A549 (cell line): ENCODE data around the gene PCDHGB2. TPM values are rescaled to one million over a fixed set of nuclear protein-coding genes. Genes with fewer than 3 reads are reported as not detected.
"Not testable (repeated sequence)": the region's sequence is repeated elsewhere in the genome, so short reads cannot be mapped to it uniquely, and the experiment has no call there.

Experiments
- ATAC-seq, 2 experiments: fragments of 200-7000 bp in 1 of 2; fragments of >200 bp in 1 of 2; cut with Nextera tagmentation in 1 of 2; cut with Tn5 transposase in 1 of 2; 3 replicates each; pipeline versions ENCODE4 v1.8.0 to v1.9.1; 2018 to 2020; ENCODE audit warnings: mild to moderate bottlenecking in 1 of 2, moderate library complexity in 1 of 2
- CTCF ChIA-PET: fragments of 300-600 bp; sonication (Branson Sonifier 250); formaldehyde crosslinking; extraction: SDS; loops from one replicate; lab custom pipeline; 2021; ENCODE audit warnings: antibody characterized with exemption, inconsistent platforms; lab: Yijun Ruan, JAX
- POLR2A ChIA-PET: fragments of 350-600 bp; formaldehyde crosslinking; extraction: SDS; loops from one replicate; lab custom pipeline; 2021; ENCODE audit warnings: antibody characterized with exemption, inconsistent platforms; lab: Yijun Ruan, JAX
- DNase-seq, 2 experiments: peaks; one replicate each; pipeline versions ENCODE4 v3.0.0 to v3.0.0-alpha.2; 2011 to 2016; ENCODE audit warnings: low read depth in 1 of 2, low spot score in 1 of 2
- FAIRE-seq: peaks from 2 replicates; lab custom pipeline; 2011; peaks lifted over from hg19 to GRCh38; lab: Jason Lieb, UNC
- H3K27ac ChIP-seq, 2 experiments: fragments of >200 bp; sonication (Bioruptor Twin); formaldehyde crosslinking; 3 replicates each; pipeline ENCODE4 v1.5.1; 2016 to 2017
- H3K4me1 ChIP-seq: fragments of >200 bp; sonication (Bioruptor Twin); formaldehyde crosslinking; 3 replicates; pipeline ENCODE4 v1.6.1; 2016
- H3K4me2 ChIP-seq: fragments of >200 bp; sonication (Bioruptor Twin); formaldehyde crosslinking; 3 replicates; pipeline ENCODE4 v1.6.1; 2016
- H3K4me3 ChIP-seq: fragments of >200 bp; sonication (Bioruptor Twin); formaldehyde crosslinking; 3 replicates; pipeline ENCODE4 v1.5.1; 2016
- H3K9me3 ChIP-seq: fragments of >200 bp; sonication (Bioruptor Twin); formaldehyde crosslinking; 3 replicates; pipeline ENCODE4 v1.6.1; 2016
- BCL3 ChIP-seq: fragments of >200 bp; sonication (Bioruptor Twin); formaldehyde crosslinking; IDR thresholded peaks from 3 replicates; pipeline ENCODE4 v1.6.1; 2016
- CBX2 ChIP-seq: fragments of 200-600 bp; sonication (generic); IDR thresholded peaks from 2 replicates; pipeline ENCODE4 v1.6.1; 2016; ENCODE audit warnings: low read depth, mild to moderate bottlenecking, borderline replicate concordance
- CBX8 ChIP-seq: fragments of 200-600 bp; sonication (generic); IDR thresholded peaks from 2 replicates; pipeline ENCODE4 v1.6.1; 2016
- CEBPB ChIP-seq, 2 experiments: fragments of >200 bp in 1 of 2; sonication (Bioruptor Twin) in 1 of 2; formaldehyde crosslinking in 1 of 2; IDR thresholded peaks; 2 replicates each; pipeline ENCODE4 v1.6.1; 2012 to 2016
- CHD4 ChIP-seq: fragments of 200-600 bp; sonication (generic); IDR thresholded peaks from 2 replicates; pipeline ENCODE4 v1.6.1; 2016; ENCODE audit warnings: antibody characterized with exemption, mild to moderate bottlenecking, borderline replicate concordance
- ELK1 ChIP-seq: fragments of 150-350 bp; IDR thresholded peaks from 2 replicates; pipeline ENCODE4 v1.6.1; 2014; ENCODE audit warnings: low read depth, mild to moderate bottlenecking, low read length
- HOXA7 ChIP-seq: fragments of 250-450 bp; sonication (Bioruptor Pico); IDR thresholded peaks from 2 replicates; pipeline ENCODE4 v1.5.0; 2020; ENCODE audit warnings: mild to moderate bottlenecking, moderate library complexity
- HOXB5 ChIP-seq: fragments of 250-450 bp; sonication (Bioruptor Pico); IDR thresholded peaks from 2 replicates; pipeline ENCODE4 v1.5.0; 2020; ENCODE audit warnings: mild to moderate bottlenecking, moderate library complexity
- JUNB ChIP-seq: fragments of >200 bp; sonication (Bioruptor Twin); formaldehyde crosslinking; IDR thresholded peaks from 2 replicates; pipeline ENCODE4 v1.6.1; 2016
- MAFK ChIP-seq: fragments of 450-650 bp; IDR thresholded peaks from 2 replicates; pipeline ENCODE4 v1.6.1; 2014; ENCODE audit not compliant: partially characterized antibody
- MAX ChIP-seq: IDR thresholded peaks from 2 replicates; pipeline ENCODE4 v1.6.1; 2012
- NR3C1 ChIP-seq: fragments of >200 bp; sonication (Bioruptor Twin); formaldehyde crosslinking; IDR thresholded peaks from 3 replicates; pipeline ENCODE4 v1.6.1; 2017
- POLR2A ChIP-seq: IDR thresholded peaks from 2 replicates; pipeline ENCODE4 v1.6.1; 2012; ENCODE audit warnings: mild to moderate bottlenecking, low read length
- POLR2AphosphoS2 ChIP-seq: conservative IDR thresholded peaks from 2 replicates; pipeline ENCODE4 v1.6.1; 2012; ENCODE audit warnings: low read length, improper control_type of control experiment, inconsistent platforms
- RAD21 ChIP-seq, 2 experiments: fragments of >200 bp in 1 of 2; sonication (Bioruptor Twin) in 1 of 2; formaldehyde crosslinking in 1 of 2; IDR thresholded peaks in 1 of 2; conservative IDR thresholded peaks in 1 of 2; 2 replicates in 1 of 2; 3 replicates in 1 of 2; pipeline ENCODE4 v1.6.1; 2012 to 2018; ENCODE audit warnings: inconsistent platforms in 1 of 2
- SREBF2 ChIP-seq: fragments of 450-650 bp; IDR thresholded peaks from 2 replicates; pipeline ENCODE4 v1.6.1; 2014; ENCODE audit warnings: mild to moderate bottlenecking, moderate library complexity
- TP53 ChIP-seq: fragments of 250-450 bp; sonication (Bioruptor Pico); IDR thresholded peaks from 2 replicates; pipeline ENCODE4 v1.5.0; 2021; ENCODE audit warnings: mild to moderate bottlenecking, moderate library complexity
- WGBS: methylation state at CpG from one replicate; pipeline ENCODE4 v1.1.6; 2017; ENCODE audit errors: missing lambda C conversion rate; 5-methylcytosine and 5-hydroxymethylcytosine counted together
- polyA minus RNA-seq: library from RNA; depleted of rRNA, polyadenylated mRNA; stranded (reverse); fragments of >200 nt; gene quantifications from 2 replicates; pipeline ENCODE4 v1.2.3, GENCODE V29; 2011; rRNA and poly(A)+ RNA removed
- polyA plus RNA-seq, 4 experiments: library from polyadenylated mRNA; depleted of rRNA in 3 of 4; stranded (reverse); fragments of >200 nt; fragmentation: RNase III in 1 of 4; extraction: RNeasy Plus Mini Kit Qiagen cat#74134 plus additional on column Dnase treatment in 1 of 4; gene quantifications; 2 replicates in 3 of 4; 3 replicates in 1 of 4; pipeline ENCODE4 v1.2.3, GENCODE V29; 2011 to 2017
- TF ChIP-seq, protein P1 (sequence below): fragments of >200 bp; sonication (Bioruptor Twin); formaldehyde crosslinking; IDR thresholded peaks from 3 replicates; pipeline ENCODE4 v1.5.1; 2016

Gene PCDHGB2
- polyA plus RNA-seq (2011; rRNA removed) = 0.36 and 0.54 TPM in 2 replicates
- 0.13 and 0.18 TPM in 2 replicates for polyA plus RNA-seq (2012; cell fraction: cytosol; rRNA removed)
- polyA plus RNA-seq (2012; cell fraction: nucleus; rRNA removed) = 1.1 and 1.2 TPM in 2 replicates
- polyA plus RNA-seq (2017; fragmentation: RNase III; extraction: RNeasy Plus Mini Kit Qiagen cat#74134 plus additional on column Dnase treatment) = 0.04 to 0.05 TPM (median 0.05 TPM) in 3 replicates
- 2.2 and 2.6 TPM in 2 replicates for polyA minus RNA-seq

GRCh38 chr5:141359790-141360426 lies at the start of gene PCDHGB2:
TSS of gene PCDHGB2 (plus strand) at chr5:141359994. CDS start at chr5:141360136, 142 bp downstream.
- WGBS = 67% methylated on average over 24 of the region's 24 CpGs
- H3K4me2 ChIP-seq = no peak within 1 kb of the TSS
- POLR2A ChIA-PET = no interaction called here
- ATAC-seq = no peak
- no peak for DNase-seq
- peak in 1 of 2 experiments; percentile 14; a peak in 1 of 5 replicates for TF ChIP-seq RAD21 (conservative IDR thresholded peaks at IDR 0.05 in 1 of 2, IDR thresholded peaks at IDR 0.05 in 1 of 2)
- TF ChIP-seq CBX2 = no peak
- CTCF ChIA-PET = interaction anchor here (0.9 to 1.3 kb wide), 2 partner anchors 10 to 204 kb away, joined by 4 to 5 read pairs; partner anchors contain the start of gene PCDHGB1
- H3K9me3 ChIP-seq = peaks cover 65% of the 10 kb centered on the region
- H3K27ac ChIP-seq = no peak within 1 kb of the TSS
- H3K4me1 ChIP-seq = no peaks in the 10 kb centered on the region
- FAIRE-seq = no peak
- no peak within 1 kb of the TSS for H3K4me3 ChIP-seq

GRCh38 chr5:141313711-141314110 lies 46.1 kb upstream of the PCDHGB2 start:
- TF ChIP-seq SREBF2 (no peak), ELK1 (no peak), POLR2AphosphoS2 (no peak), CHD4 (no peak), BCL3 (no peak), HOXA7 (no peak), CEBPB (IDR thresholded peaks at IDR 0.05) (no peak), JUNB (no peak), TP53 (CRISPR knock-in tag) (no peak), POLR2A (no peak), NR3C1 (no peak), MAX (no peak), HOXB5 (CRISPR knock-in tag) (no peak), CBX8 (no peak)
- TF ChIP-seq, protein P1, sequence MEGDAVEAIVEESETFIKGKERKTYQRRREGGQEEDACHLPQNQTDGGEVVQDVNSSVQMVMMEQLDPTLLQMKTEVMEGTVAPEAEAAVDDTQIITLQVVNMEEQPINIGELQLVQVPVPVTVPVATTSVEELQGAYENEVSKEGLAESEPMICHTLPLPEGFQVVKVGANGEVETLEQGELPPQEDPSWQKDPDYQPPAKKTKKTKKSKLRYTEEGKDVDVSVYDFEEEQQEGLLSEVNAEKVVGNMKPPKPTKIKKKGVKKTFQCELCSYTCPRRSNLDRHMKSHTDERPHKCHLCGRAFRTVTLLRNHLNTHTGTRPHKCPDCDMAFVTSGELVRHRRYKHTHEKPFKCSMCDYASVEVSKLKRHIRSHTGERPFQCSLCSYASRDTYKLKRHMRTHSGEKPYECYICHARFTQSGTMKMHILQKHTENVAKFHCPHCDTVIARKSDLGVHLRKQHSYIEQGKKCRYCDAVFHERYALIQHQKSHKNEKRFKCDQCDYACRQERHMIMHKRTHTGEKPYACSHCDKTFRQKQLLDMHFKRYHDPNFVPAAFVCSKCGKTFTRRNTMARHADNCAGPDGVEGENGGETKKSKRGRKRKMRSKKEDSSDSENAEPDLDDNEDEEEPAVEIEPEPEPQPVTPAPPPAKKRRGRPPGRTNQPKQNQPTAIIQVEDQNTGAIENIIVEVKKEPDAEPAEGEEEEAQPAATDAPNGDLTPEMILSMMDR = no peak
- TF ChIP-seq, all 56 proteins: peak for 0
- no peak overlapping the region for H3K27ac ChIP-seq
- H3K4me2 ChIP-seq = no peak overlapping the region
- ATAC-seq (no peak), DNase-seq (no peak), FAIRE-seq (no peak)
- H3K4me1 ChIP-seq = no peaks in the 10 kb centered on the region
- H3K4me3 ChIP-seq = no peak overlapping the region
- ChIA-PET CTCF (no interaction called here), POLR2A (no interaction called here)
- peaks cover 72% of the 10 kb centered on the region for H3K9me3 ChIP-seq

DNA sequence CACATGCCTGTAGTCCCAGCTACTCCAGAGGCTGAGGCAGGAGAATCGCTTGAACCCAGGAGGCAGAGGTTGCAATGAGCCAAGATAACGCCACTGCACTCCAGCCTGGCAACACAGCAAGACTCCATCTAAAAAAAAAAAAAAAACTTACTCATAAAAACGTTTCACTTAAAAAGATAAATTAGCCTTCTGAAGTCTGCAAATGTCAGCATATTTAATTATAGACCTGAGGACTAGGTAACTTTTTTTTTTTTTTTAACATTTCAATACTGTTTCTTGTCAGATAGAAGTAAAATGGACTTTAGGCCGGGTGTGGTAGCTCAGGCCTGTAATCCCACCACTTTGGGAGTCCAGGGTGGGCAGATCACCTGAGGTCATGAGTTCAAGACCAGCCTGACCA lies 42.8 kb upstream of the PCDHGB2 start:
- H3K27ac ChIP-seq, H3K4me1 ChIP-seq, ATAC-seq, H3K4me3 ChIP-seq, FAIRE-seq, CTCF ChIA-PET, DNase-seq, H3K4me2 ChIP-seq: not testable (repeated sequence)
- WGBS = 74% methylated on average over 4 of the region's 4 CpGs
- POLR2A ChIA-PET = interaction anchor here (0.7 kb wide), 1 partner anchor 250 kb away, joined by 4 read pairs; no protein-coding TSS in a partner anchor
- H3K9me3 ChIP-seq = peaks cover 88% of the 10 kb centered on the region
- TF ChIP-seq MAFK = peak; percentile 51
